ENCODE data around the gene PPP4C.

- TF ChIP-seq CTCF (IDR thresholded peaks at IDR 0.05) (no peak), POLR2A (IDR thresholded peaks at IDR 0.05) (no peak)
Measured at GRCh38 chr16:30066761-30067583, 8.8 kb upstream of the PPP4C start.
